PC-3 (cell line): ENCODE results near the gene TYK2. TPM values are rescaled to one million over a fixed set of nuclear protein-coding genes. Genes with fewer than 3 reads are reported as not detected.

Experiments
- ATAC-seq: fragments of 200-7000 bp; cut with Tn5 transposase; 2 replicates; pipeline ENCODE4 v1.9.1; 2020; ENCODE audit warnings: mild to moderate bottlenecking, moderate library complexity
- BruUV-seq: library from RNA; stranded (reverse); fragments of 400-500 nt; replicated peaks from 2 replicates; lab custom pipeline; 2021; lab: Mats Ljungman, UMichigan
- CTCF ChIA-PET: fragments of 300-600 bp; sonication (Branson Sonifier 250); formaldehyde crosslinking; loops from one replicate; lab custom pipeline; 2022; ENCODE audit warnings: antibody characterized with exemption; lab: Charles Lee
- POLR2A ChIA-PET: fragments of 300-600 bp; sonication (Branson Sonifier 250); formaldehyde crosslinking; loops from one replicate; lab custom pipeline; 2022; ENCODE audit warnings: antibody characterized with exemption; ENCODE audit not compliant: unreplicated experiment; lab: Charles Lee
- DNase-seq: peaks from one replicate; pipeline ENCODE4 v3.0.0-alpha.2; 2015
- H2AFZ ChIP-seq: fragments of 300-600 bp; sonication (generic); 2 replicates; pipeline ENCODE4 v1.6.0; 2016; ENCODE audit warnings: antibody characterized with exemption, low read length
- H3F3A ChIP-seq: fragments of 300-600 bp; sonication (generic); one replicate; pipeline ENCODE4 v1.6.0; 2017; ENCODE audit warnings: antibody characterized with exemption, low read length, control low read depth, mild to moderate bottlenecking; ENCODE audit not compliant: unreplicated experiment
- H3K27ac ChIP-seq: fragments of 300-600 bp; sonication (generic); 2 replicates; pipeline ENCODE4 v1.5.1; 2016; ENCODE audit warnings: mild to moderate bottlenecking, low read length
- H3K27me3 ChIP-seq: fragments of 300-600 bp; sonication (generic); 2 replicates; pipeline ENCODE4 v1.6.1; 2016; ENCODE audit warnings: low read length, mixed read lengths
- H3K36me3 ChIP-seq: fragments of 300-600 bp; sonication (generic); 2 replicates; pipeline ENCODE4 v1.6.1; 2016; ENCODE audit warnings: low read depth, mixed run types, low read length, mixed read lengths
- H3K4me1 ChIP-seq: fragments of 300-600 bp; sonication (generic); 2 replicates; pipeline ENCODE4 v1.5.1; 2016; ENCODE audit warnings: low read length; ENCODE audit not compliant: insufficient read depth
- H3K4me2 ChIP-seq: fragments of 300-600 bp; sonication (generic); 2 replicates; pipeline ENCODE4 v1.6.0; 2016; ENCODE audit warnings: low read length
- H3K4me3 ChIP-seq: fragments of 300-600 bp; sonication (generic); 2 replicates; pipeline ENCODE4 v1.5.1; 2016; ENCODE audit warnings: mild to moderate bottlenecking, low read length, mixed read lengths
- H3K79me2 ChIP-seq: fragments of 300-600 bp; sonication (generic); 2 replicates; pipeline ENCODE4 v1.6.1; 2017; ENCODE audit warnings: low read length, mixed read lengths
- H3K9ac ChIP-seq: fragments of 300-600 bp; sonication (generic); 2 replicates; pipeline ENCODE4 v1.6.0; 2016; ENCODE audit warnings: mild to moderate bottlenecking, low read length
- H3K9me2 ChIP-seq: fragments of 300-600 bp; sonication (generic); replicated peaks from 2 replicates; pipeline ENCODE4 v1.6.1; 2016; ENCODE audit warnings: mixed run types, low read length, mixed read lengths
- H3K9me3 ChIP-seq: fragments of 300-600 bp; sonication (generic); 2 replicates; pipeline ENCODE4 v1.6.1; 2016; ENCODE audit warnings: low read length, mixed read lengths
- H4K20me1 ChIP-seq: fragments of 300-600 bp; sonication (generic); 2 replicates; pipeline ENCODE4 v1.6.1; 2016; ENCODE audit warnings: low read length, mixed read lengths
- EZH2 ChIP-seq: fragments of 300-600 bp; sonication (generic); IDR thresholded peaks from one replicate; pipeline ENCODE4 v1.6.1; 2017; ENCODE audit warnings: antibody characterized with exemption, mild to moderate bottlenecking, low read length; ENCODE audit not compliant: unreplicated experiment
- EZH2phosphoT487 ChIP-seq: fragments of 300-600 bp; sonication (generic); IDR thresholded peaks from 2 replicates; pipeline ENCODE4 v1.6.1; 2018; ENCODE audit warnings: mild to moderate bottlenecking, antibody characterized with exemption, low read length, borderline replicate concordance
- intact Hi-C: fragments of 100-400 bp; cut with micrococcal nuclease; formaldehyde crosslinking; loops from 2 replicates; pipeline ENCODE4 v1.9.0; 2023
- microRNA-seq: library from miRNA; unstranded; fragments of <30 nt; microRNA quantifications from one replicate; pipeline ENCODE4 v1.1.0, GENCODE V29; 2020; ENCODE audit not compliant: unreplicated experiment
- total RNA-seq: library from RNA; depleted of rRNA; stranded (reverse); fragments of >200 nt; gene quantifications from 2 replicates; pipeline ENCODE4 v1.2.3, GENCODE V29; 2014; rRNA removed
- TF ChIP-seq, protein P1 (sequence below): fragments of 300-600 bp; sonication (generic); conservative IDR thresholded peaks from 2 replicates; pipeline ENCODE4 v1.5.1; 2017; ENCODE audit warnings: antibody characterized with exemption, low read depth, mild to moderate bottlenecking, low read length

The TYK2 gene
- total RNA-seq, 1 experiment from 2014 or later, result 177 TPM

DNA sequence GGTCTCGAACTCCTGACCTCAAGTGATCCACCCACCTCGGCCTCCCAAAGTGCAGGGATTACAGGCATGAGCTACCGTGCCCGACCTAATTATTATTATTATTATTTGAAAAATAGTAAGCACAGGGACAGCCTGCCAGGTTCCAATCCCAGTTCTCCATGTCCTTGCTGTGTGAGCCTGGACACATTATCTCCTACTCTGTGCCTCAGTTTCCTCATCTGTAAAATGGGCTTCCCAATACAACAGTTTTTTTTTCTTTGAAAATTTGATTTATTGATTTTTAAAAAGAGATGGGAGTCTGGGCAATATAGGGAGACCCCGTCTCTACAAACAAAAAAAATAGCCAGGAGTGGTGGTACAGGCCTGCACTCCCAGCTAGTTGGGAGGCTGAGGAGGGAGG is 74.0 kb downstream of the TYK2 start:
- no peak for DNase-seq
- Histone ChIP-seq H3K4me1 (peaks cover 8% of the 10 kb centered on the region), H4K20me1 (no peaks in the 10 kb centered on the region), H3K9me2 (no peaks in the 10 kb centered on the region), H3K27me3 (no peaks in the 10 kb centered on the region), H3K79me2 (no peaks in the 10 kb centered on the region), H3K9me3 (no peaks in the 10 kb centered on the region), H3K4me2 (no peak overlapping the region), H3F3A (no peaks in the 10 kb centered on the region), H2AFZ (no peak overlapping the region), H3K36me3 (no peaks in the 10 kb centered on the region; the same call in 1 of the 2 replicates), H3K4me3 (no peak overlapping the region), H3K27ac (no peak overlapping the region), H3K9ac (no peak overlapping the region)
- ChIA-PET CTCF (no interaction called here), POLR2A (no interaction called here)
- TF ChIP-seq EZH2 (no peak), EZH2phosphoT487 (no peak)
- TF ChIP-seq, protein P1, sequence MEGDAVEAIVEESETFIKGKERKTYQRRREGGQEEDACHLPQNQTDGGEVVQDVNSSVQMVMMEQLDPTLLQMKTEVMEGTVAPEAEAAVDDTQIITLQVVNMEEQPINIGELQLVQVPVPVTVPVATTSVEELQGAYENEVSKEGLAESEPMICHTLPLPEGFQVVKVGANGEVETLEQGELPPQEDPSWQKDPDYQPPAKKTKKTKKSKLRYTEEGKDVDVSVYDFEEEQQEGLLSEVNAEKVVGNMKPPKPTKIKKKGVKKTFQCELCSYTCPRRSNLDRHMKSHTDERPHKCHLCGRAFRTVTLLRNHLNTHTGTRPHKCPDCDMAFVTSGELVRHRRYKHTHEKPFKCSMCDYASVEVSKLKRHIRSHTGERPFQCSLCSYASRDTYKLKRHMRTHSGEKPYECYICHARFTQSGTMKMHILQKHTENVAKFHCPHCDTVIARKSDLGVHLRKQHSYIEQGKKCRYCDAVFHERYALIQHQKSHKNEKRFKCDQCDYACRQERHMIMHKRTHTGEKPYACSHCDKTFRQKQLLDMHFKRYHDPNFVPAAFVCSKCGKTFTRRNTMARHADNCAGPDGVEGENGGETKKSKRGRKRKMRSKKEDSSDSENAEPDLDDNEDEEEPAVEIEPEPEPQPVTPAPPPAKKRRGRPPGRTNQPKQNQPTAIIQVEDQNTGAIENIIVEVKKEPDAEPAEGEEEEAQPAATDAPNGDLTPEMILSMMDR, result no peak
- BruUV-seq, result no TSS peak
- intact Hi-C loops, result no loop called here
- ATAC-seq, result no peak

GRCh38 chr19:10305139-10305806 is 75.1 kb downstream of the TYK2 start:
- H3K79me2 ChIP-seq, result no peaks in the 10 kb centered on the region
- H3K4me3 ChIP-seq, result no peak overlapping the region
- no peaks in the 10 kb centered on the region for H3K9me3 ChIP-seq
- no peaks in the 10 kb centered on the region for H3F3A ChIP-seq
- DNase-seq (no peak), ATAC-seq (no peak)
- H3K4me2 ChIP-seq, result no peak overlapping the region
- TF ChIP-seq, protein P1, result no peak
- TF ChIP-seq EZH2phosphoT487, result no peak
- TF ChIP-seq EZH2, result no peak
- H3K9me2 ChIP-seq, result no peaks in the 10 kb centered on the region
- ChIA-PET CTCF (no interaction called here), POLR2A (no interaction called here)
- no peak overlapping the region for H3K27ac ChIP-seq
- no TSS peak for BruUV-seq
- peaks cover 8% of the 10 kb centered on the region for H3K4me1 ChIP-seq
- H3K36me3 ChIP-seq, result no peaks in the 10 kb centered on the region; the same call in 1 of the 2 replicates
- H3K27me3 ChIP-seq, result no peaks in the 10 kb centered on the region
- no peaks in the 10 kb centered on the region for H4K20me1 ChIP-seq
- intact Hi-C loops, result no loop called here
- no peak overlapping the region for H2AFZ ChIP-seq
- no peak overlapping the region for H3K9ac ChIP-seq

Small RNAs within 50 kb of the gene (microRNA-seq; reads per million reads assigned to microRNA genes)
- 0.75 reads per million for gene MIR1181

Other genes starting within 250 kb of the TYK2 start
- gene DNMT1, start 185.6 kb downstream of the TYK2 start, total RNA-seq, result 259 and 358 TPM in 2 replicates
- 4.1 and 5.8 TPM in 2 replicates for gene S1PR2, start 149.2 kb downstream of the TYK2 start, total RNA-seq
- 336 and 427 TPM in 2 replicates for gene MRPL4, start 128.4 kb downstream of the TYK2 start, total RNA-seq
- gene ICAM1, start 109.5 kb downstream of the TYK2 start, total RNA-seq, result 9.4 and 15.3 TPM in 2 replicates
- gene ICAM4, start 93.6 kb downstream of the TYK2 start, total RNA-seq, result not detected in 2 replicates
- 1.8 and 2.0 TPM in 2 replicates for gene ICAM5, start 90.6 kb downstream of the TYK2 start, total RNA-seq
- gene ZGLP1, start 70.8 kb downstream of the TYK2 start, total RNA-seq, result 1.4 and 1.8 TPM in 2 replicates
- 79.5 and 98.4 TPM in 2 replicates for gene FDX2, start 64.6 kb downstream of the TYK2 start, total RNA-seq
- 62.4 and 81.8 TPM in 2 replicates for gene RAVER1, start 47.0 kb downstream of the TYK2 start, total RNA-seq
- gene ICAM3, start 40.9 kb downstream of the TYK2 start, total RNA-seq, result 37.7 and 46.9 TPM in 2 replicates
- 560 and 709 TPM in 2 replicates for gene CDC37, start 23.0 kb upstream of the TYK2 start, total RNA-seq
- 2.8 and 3.1 TPM in 2 replicates for gene PDE4A, start 40.0 kb upstream of the TYK2 start, total RNA-seq
- 151 and 184 TPM in 2 replicates for gene KEAP1, start 122.8 kb upstream of the TYK2 start, total RNA-seq
- gene S1PR5, start 136.9 kb upstream of the TYK2 start, total RNA-seq, result 2.4 and 4.1 TPM in 2 replicates
- gene ATG4D, start 163.3 kb upstream of the TYK2 start, total RNA-seq, result 53.2 and 65.9 TPM in 2 replicates
- 52.9 and 72.6 TPM in 2 replicates for gene KRI1, start 185.4 kb upstream of the TYK2 start, total RNA-seq
- 17.1 and 22.5 TPM in 2 replicates for gene CDKN2D, start 188.4 kb upstream of the TYK2 start, total RNA-seq
- gene AP1M2, start 206.7 kb upstream of the TYK2 start, total RNA-seq, result 43.9 and 50.0 TPM in 2 replicates
- 63.9 and 87.3 TPM in 2 replicates for gene SLC44A2, start 245.0 kb upstream of the TYK2 start, total RNA-seq